IMR-90 (cell line): Measurements from ENCODE around the gene RAI1. TPM values are rescaled to one million over a fixed set of nuclear protein-coding genes. Genes with fewer than 3 reads are reported as not detected.
A peak's percentile ranks its signal among the peaks of the same experiment; 100 is the strongest.

ENCODE experiments used
- ATAC-seq: fragments of 200-7000 bp; cut with Tn5 transposase; 2 replicates; pipeline ENCODE4 v1.9.1; 2020; ENCODE audit warnings: low read depth, mild to moderate bottlenecking, moderate library complexity
- BruUV-seq: library from RNA; stranded (reverse); fragments of 400-500 nt; replicated peaks from 2 replicates; lab custom pipeline; 2021; lab: Mats Ljungman, UMichigan
- CTCF ChIA-PET: fragments of 300-600 bp; formaldehyde crosslinking; extraction: SDS; loops from one replicate; lab custom pipeline; 2021; ENCODE audit warnings: antibody characterized with exemption; lab: Yijun Ruan, JAX
- POLR2A ChIA-PET: fragments of 300-600 bp; sonication (Branson Sonifier 250); formaldehyde crosslinking; loops from one replicate; lab custom pipeline; 2022; ENCODE audit warnings: antibody characterized with exemption; ENCODE audit not compliant: unreplicated experiment; lab: Charles Lee
- DNase-seq: peaks from one replicate; pipeline ENCODE4 v3.0.0; 2013
- H2AFZ ChIP-seq: replicated peaks from 2 replicates; pipeline ENCODE3; 2013; ENCODE audit warnings: low read length, mild to moderate bottlenecking; ENCODE audit not compliant: poor library complexity
- H2AK5ac ChIP-seq: 2 replicates; pipeline ENCODE4 v1.6.1; 2013; ENCODE audit warnings: low read depth, low read length, inconsistent platforms
- H2AK9ac ChIP-seq: replicated peaks from 2 replicates; pipeline ENCODE3; 2013; ENCODE audit warnings: mild to moderate bottlenecking, low read depth, low read length, moderate library complexity; ENCODE audit not compliant: poor library complexity
- H2BK120ac ChIP-seq: 2 replicates; pipeline ENCODE4 v1.6.1; 2013; ENCODE audit warnings: low read depth, low read length, inconsistent platforms
- H2BK15ac ChIP-seq: 3 replicates; pipeline ENCODE4 v1.6.1; 2013; ENCODE audit warnings: low read depth, low read length, inconsistent platforms
- H2BK20ac ChIP-seq: 2 replicates; pipeline ENCODE4 v1.6.1; 2013; ENCODE audit warnings: low read depth, mild to moderate bottlenecking, inconsistent platforms, low read length, moderate library complexity
- H2BK5ac ChIP-seq: 2 replicates; pipeline ENCODE4 v1.6.1; 2013; ENCODE audit warnings: mild to moderate bottlenecking, low read depth, low read length, inconsistent platforms; ENCODE audit not compliant: poor library complexity, severe bottlenecking
- H3K14ac ChIP-seq: replicated peaks from 2 replicates; pipeline ENCODE4 v1.6.1; 2013; ENCODE audit warnings: low read depth, low read length, inconsistent platforms
- H3K18ac ChIP-seq: 2 replicates; pipeline ENCODE4 v1.6.1; 2013; ENCODE audit warnings: low read depth, low read length, control low read depth
- H3K23ac ChIP-seq: 2 replicates; pipeline ENCODE4 v1.6.1; 2013; ENCODE audit warnings: low read depth, low read length, inconsistent platforms
- H3K27ac ChIP-seq: 2 replicates; pipeline ENCODE4 v1.5.1; 2013; ENCODE audit warnings: mild to moderate bottlenecking, control low read depth, low read length; ENCODE audit not compliant: insufficient read depth
- H3K27me3 ChIP-seq: 2 replicates; pipeline ENCODE4 v1.6.1; 2013; ENCODE audit warnings: low read length; ENCODE audit not compliant: control insufficient read depth, insufficient read depth
- H3K36me3 ChIP-seq: 2 replicates; pipeline ENCODE4 v1.6.1; 2013; ENCODE audit warnings: low read length, mixed read lengths; ENCODE audit not compliant: control insufficient read depth, insufficient read depth
- H3K4ac ChIP-seq: 2 replicates; pipeline ENCODE4 v1.6.1; 2013; ENCODE audit warnings: low read depth, low read length, inconsistent platforms
- H3K4me1 ChIP-seq: 2 replicates; pipeline ENCODE4 v1.6.1; 2013; ENCODE audit warnings: low read length, mixed read lengths; ENCODE audit not compliant: control insufficient read depth, insufficient read depth
- H3K4me2 ChIP-seq: 2 replicates; pipeline ENCODE4 v1.6.1; 2013; ENCODE audit warnings: low read depth, mild to moderate bottlenecking, control low read depth, low read length, moderate library complexity
- H3K4me3 ChIP-seq: 2 replicates; pipeline ENCODE4 v1.5.1; 2013; ENCODE audit warnings: low read depth, mild to moderate bottlenecking, control low read depth, low read length, moderate library complexity; ENCODE audit not compliant: insufficient read depth
- H3K56ac ChIP-seq: 2 replicates; pipeline ENCODE4 v1.6.1; 2013; ENCODE audit warnings: low read length, inconsistent platforms; ENCODE audit not compliant: insufficient read depth; ENCODE audit errors: extremely low read depth
- H3K79me1 ChIP-seq, 2 experiments: 2 replicates each; pipeline ENCODE4 v1.6.1; 2013; ENCODE audit warnings: low read length in 2 of 2, inconsistent platforms in 1 of 2, low read depth in 1 of 2
- H3K9ac ChIP-seq: 2 replicates; pipeline ENCODE4 v1.6.1; 2013; ENCODE audit warnings: low read depth, low read length, control low read depth
- H3K9me1 ChIP-seq: 2 replicates; pipeline ENCODE4 v1.6.1; 2013; ENCODE audit warnings: low read length, inconsistent platforms; ENCODE audit not compliant: insufficient read depth
- H3K9me3 ChIP-seq: 2 replicates; pipeline ENCODE4 v1.6.1; 2013; ENCODE audit warnings: low read length; ENCODE audit not compliant: control insufficient read depth, insufficient read depth
- H4K20me1 ChIP-seq: 2 replicates; pipeline ENCODE4 v1.6.1; 2013; ENCODE audit warnings: low read length, inconsistent platforms; ENCODE audit not compliant: insufficient read depth
- H4K5ac ChIP-seq: 2 replicates; pipeline ENCODE4 v1.6.1; 2013; ENCODE audit warnings: mild to moderate bottlenecking, low read depth, low read length, control low read depth
- H4K8ac ChIP-seq, 2 experiments: 2 replicates each; pipeline ENCODE4 v1.6.1; 2013; ENCODE audit warnings: low read depth in 2 of 2, low read length in 2 of 2, control low read depth in 1 of 2, inconsistent platforms in 1 of 2
- H4K91ac ChIP-seq: 2 replicates; pipeline ENCODE4 v1.6.1; 2013; ENCODE audit warnings: low read depth, low read length, inconsistent platforms; ENCODE audit not compliant: insufficient read depth
- BHLHE40 ChIP-seq: fragments of 150-350 bp; IDR thresholded peaks from 2 replicates; pipeline ENCODE4 v1.6.1; 2016; ENCODE audit warnings: mild to moderate bottlenecking, low read depth, low read length
- CHD1 ChIP-seq: IDR thresholded peaks from 2 replicates; pipeline ENCODE4 v1.6.1; 2012; ENCODE audit warnings: low read depth, low read length, improper control_type of control experiment
- FOS ChIP-seq: fragments of 150-350 bp; IDR thresholded peaks from 2 replicates; pipeline ENCODE4 v1.6.1; 2016; ENCODE audit warnings: low read depth, low read length
- MAFK ChIP-seq: IDR thresholded peaks from 2 replicates; pipeline ENCODE4 v1.6.1; 2012; ENCODE audit warnings: low read depth, low read length, improper control_type of control experiment
- MXI1 ChIP-seq: IDR thresholded peaks from 2 replicates; pipeline ENCODE4 v1.6.1; 2012; ENCODE audit warnings: low read depth, mild to moderate bottlenecking, low read length, moderate library complexity, borderline replicate concordance
- NFE2L2 ChIP-seq: fragments of 150-350 bp; IDR thresholded peaks from 2 replicates; pipeline ENCODE4 v1.6.1; 2016; ENCODE audit warnings: low read depth, mild to moderate bottlenecking, low read length
- POLR2A ChIP-seq: IDR thresholded peaks from 2 replicates; pipeline ENCODE4 v1.6.1; 2012; ENCODE audit warnings: mild to moderate bottlenecking, low read depth, low read length
- RCOR1 ChIP-seq: IDR thresholded peaks from 2 replicates; pipeline ENCODE4 v1.6.1; 2012; ENCODE audit warnings: mild to moderate bottlenecking, low read length, improper control_type of control experiment; ENCODE audit not compliant: insufficient replicate concordance
- whole genome bisulfite sequencing, 2 experiments: methylation state at CpG; one replicate each; pipeline versions ENCODE4 v1.1.5 to v1.1.7; 2013; ENCODE audit warnings: missing lambda C conversion rate in 2 of 2; ENCODE audit not compliant: insufficient read length in 1 of 2; ENCODE audit errors: extremely low coverage in 2 of 2; 5-methylcytosine and 5-hydroxymethylcytosine counted together
- dilution Hi-C: fragments of 300-500 bp; cut with HindIII; formaldehyde crosslinking; loops from one replicate; pipeline ENCODE4 v1.14.3; 2018; ENCODE audit warnings: low sequenced_read_pairs; ENCODE audit not compliant: unreplicated experiment
- in situ Hi-C: fragments of 300-500 bp; cut with MboI; formaldehyde crosslinking; loops from 3 replicates; pipeline ENCODE4 v1.14.3; 2019; ENCODE audit warnings: low sequenced_read_pairs, inconsistent platforms, mixed read lengths
- intact Hi-C: fragments of 100-400 bp; cut with micrococcal nuclease; formaldehyde crosslinking; loops from 2 replicates; pipeline ENCODE4 v1.10.0; 2022
- polyA plus RNA-seq, 3 experiments: library from polyadenylated mRNA; depleted of rRNA; stranded (reverse); fragments of >200 nt; gene quantifications; 2 replicates each; pipeline ENCODE4 v1.2.3, GENCODE V29; 2012; ENCODE audit warnings: low replicate concordance in 1 of 3
- total RNA-seq: library from RNA; depleted of rRNA; stranded (reverse); fragments of >200 nt; gene quantifications from 2 replicates; pipeline ENCODE4 v1.2.3, GENCODE V29; 2012
- TF ChIP-seq, protein P1 (sequence below): fragments of 150-350 bp; IDR thresholded peaks from 2 replicates; pipeline ENCODE4 v1.6.1; 2017; ENCODE audit warnings: mild to moderate bottlenecking, antibody characterized with exemption, low read length, low read depth
- TF ChIP-seq, protein P2 (sequence below): conservative IDR thresholded peaks from 2 replicates; pipeline ENCODE4 v1.5.1; 2012; ENCODE audit warnings: mild to moderate bottlenecking, low read depth, low read length, improper control_type of control experiment

RAI1 gene
- total and polyA plus RNA-seq, 2 of the 4 experiments (the other 2 are of a cell fraction), result 1.8 to 10.5 TPM

DNA sequence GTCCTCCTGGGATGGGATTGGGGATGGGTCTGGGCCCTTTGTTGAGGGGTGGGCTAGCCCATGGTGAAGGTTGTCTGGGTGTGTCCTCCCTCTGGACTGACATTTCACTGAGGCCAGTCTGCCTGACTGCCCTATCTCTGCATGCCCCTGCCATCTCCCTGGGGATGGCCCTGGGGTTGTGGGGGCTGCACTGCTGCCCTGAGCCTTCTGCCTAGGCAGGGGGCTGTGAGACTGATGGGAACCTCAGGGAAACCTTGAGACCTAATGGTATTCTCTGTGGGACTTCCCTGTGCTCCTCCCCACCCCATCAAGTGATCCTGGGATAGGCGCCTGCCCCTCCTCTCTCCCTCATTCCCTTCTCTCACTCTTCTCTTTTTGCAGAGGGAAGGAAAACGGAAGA lies 19.9 kb downstream of the RAI1 start:
- no peak for TF ChIP-seq POLR2A
- TF ChIP-seq RCOR1, result no peak
- no peak for TF ChIP-seq MXI1
- no peak for TF ChIP-seq CHD1
- no peak for TF ChIP-seq NFE2L2
- TF ChIP-seq, protein P1, sequence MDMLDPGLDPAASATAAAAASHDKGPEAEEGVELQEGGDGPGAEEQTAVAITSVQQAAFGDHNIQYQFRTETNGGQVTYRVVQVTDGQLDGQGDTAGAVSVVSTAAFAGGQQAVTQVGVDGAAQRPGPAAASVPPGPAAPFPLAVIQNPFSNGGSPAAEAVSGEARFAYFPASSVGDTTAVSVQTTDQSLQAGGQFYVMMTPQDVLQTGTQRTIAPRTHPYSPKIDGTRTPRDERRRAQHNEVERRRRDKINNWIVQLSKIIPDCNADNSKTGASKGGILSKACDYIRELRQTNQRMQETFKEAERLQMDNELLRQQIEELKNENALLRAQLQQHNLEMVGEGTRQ, result no peak
- TF ChIP-seq, protein P2, sequence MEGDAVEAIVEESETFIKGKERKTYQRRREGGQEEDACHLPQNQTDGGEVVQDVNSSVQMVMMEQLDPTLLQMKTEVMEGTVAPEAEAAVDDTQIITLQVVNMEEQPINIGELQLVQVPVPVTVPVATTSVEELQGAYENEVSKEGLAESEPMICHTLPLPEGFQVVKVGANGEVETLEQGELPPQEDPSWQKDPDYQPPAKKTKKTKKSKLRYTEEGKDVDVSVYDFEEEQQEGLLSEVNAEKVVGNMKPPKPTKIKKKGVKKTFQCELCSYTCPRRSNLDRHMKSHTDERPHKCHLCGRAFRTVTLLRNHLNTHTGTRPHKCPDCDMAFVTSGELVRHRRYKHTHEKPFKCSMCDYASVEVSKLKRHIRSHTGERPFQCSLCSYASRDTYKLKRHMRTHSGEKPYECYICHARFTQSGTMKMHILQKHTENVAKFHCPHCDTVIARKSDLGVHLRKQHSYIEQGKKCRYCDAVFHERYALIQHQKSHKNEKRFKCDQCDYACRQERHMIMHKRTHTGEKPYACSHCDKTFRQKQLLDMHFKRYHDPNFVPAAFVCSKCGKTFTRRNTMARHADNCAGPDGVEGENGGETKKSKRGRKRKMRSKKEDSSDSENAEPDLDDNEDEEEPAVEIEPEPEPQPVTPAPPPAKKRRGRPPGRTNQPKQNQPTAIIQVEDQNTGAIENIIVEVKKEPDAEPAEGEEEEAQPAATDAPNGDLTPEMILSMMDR, result no peak
- no peak for TF ChIP-seq MAFK
- TF ChIP-seq FOS, result no peak
- TF ChIP-seq BHLHE40, result no peak
- Histone ChIP-seq H3K14ac (peak overlapping the region; percentile 37; the same call in 1 of the 2 replicates), H3K4me2 (no peak overlapping the region), H4K5ac (no peak overlapping the region), H3K9me3 (no peaks in the 10 kb centered on the region), H2AK5ac (peak overlapping the region; percentile 23), H3K4me1 (peaks cover 68% of the 10 kb centered on the region), H2BK120ac (no peak overlapping the region), H3K18ac (peak overlapping the region; percentile 15; the same call in 1 of the 2 replicates), H3K23ac (peak overlapping the region; percentile 59), H3K9me1 (peaks cover 68% of the 10 kb centered on the region), H2AFZ (no peak overlapping the region), H3K4me3 (no peak overlapping the region), H3K4ac (peak overlapping the region; percentile 50), H2AK9ac (peak overlapping the region; percentile 33), H2BK5ac (peak overlapping the region; percentile 16), H3K27me3 (no peaks in the 10 kb centered on the region), H3K27ac (peak overlapping the region; percentile 12; the same call in 1 of the 2 replicates), H4K8ac (no peak overlapping the region; a peak in 1 of 4 replicates), H4K20me1 (peaks cover 98% of the 10 kb centered on the region), H4K91ac (peak overlapping the region; percentile 2; the same call in 1 of the 2 replicates), H3K56ac (no peak overlapping the region), H3K36me3 (peaks cover 2% of the 10 kb centered on the region; the same call in 1 of the 2 replicates), H2BK15ac (no peak overlapping the region), H3K79me1 (peaks cover 34 to 95% of the 10 kb centered on the region in 2 experiments), H3K9ac (0 out of 2 replicates have a peak overlapping the region, but pooled peaks have one; percentile 3), H2BK20ac (no peak overlapping the region)
- dilution Hi-C loops (no loop called here), in situ Hi-C loops (no loop called here), intact Hi-C loops (no loop called here)
- no peak for ATAC-seq
- WGBS, 2 experiments, result 80% methylated on average over 1 of the region's 2 CpGs; no CpG with 5 or more reads in 1 of the 2 experiments
- ChIA-PET CTCF (no interaction called here), POLR2A (no interaction called here)
- DNase-seq, result no peak
- BruUV-seq, result no TSS peak
